GM12878 (cell line): Measurements from ENCODE around the gene AFAP1. TPM values are rescaled to one million over a fixed set of nuclear protein-coding genes. Genes with fewer than 3 reads are reported as not detected.

Experiments
- ATAC-seq: fragments of 200-7000 bp; cut with Tn5 transposase; 3 replicates; pipeline ENCODE4 v1.9.1; 2020; ENCODE audit warnings: mild to moderate bottlenecking, moderate library complexity
- BruUV-seq: library from RNA; stranded (reverse); fragments of 400-500 nt; replicated peaks from 2 replicates; lab custom pipeline; 2021; lab: Mats Ljungman, UMichigan
- CTCF ChIA-PET: fragments of 300-600 bp; sonication (Branson Sonifier 250); formaldehyde crosslinking; extraction: SDS; loops from one replicate; lab custom pipeline; 2021; ENCODE audit warnings: inconsistent platforms; lab: Yijun Ruan, JAX
- POLR2A ChIA-PET: fragments of 350-600 bp; formaldehyde crosslinking; extraction: SDS; loops from one replicate; lab custom pipeline; 2021; ENCODE audit warnings: inconsistent platforms; lab: Charles Lee
- RAD21 ChIA-PET: fragments of 300-600 bp; sonication (Branson Sonifier 250); formaldehyde crosslinking; loops from one replicate; lab custom pipeline; 2023; ENCODE audit warnings: antibody characterized with exemption; ENCODE audit not compliant: unreplicated experiment; lab: Charles Lee
- SMC1A ChIA-PET: fragments of 300-600 bp; sonication (Branson Sonifier 250); formaldehyde crosslinking; loops from one replicate; lab custom pipeline; 2023; ENCODE audit not compliant: unreplicated experiment, uncharacterized antibody; lab: Charles Lee
- DNase-seq: peaks from one replicate; pipeline ENCODE4 v3.0.0-alpha.2; 2011; ENCODE audit warnings: low read depth, low spot score
- FAIRE-seq: peaks from 3 replicates; lab custom pipeline; 2011; peaks lifted over from hg19 to GRCh38; lab: Jason Lieb, UNC
- H2AFZ ChIP-seq: 2 replicates; pipeline ENCODE4 v1.6.0; 2011; ENCODE audit warnings: low read depth, low read length, control low read depth; ENCODE audit not compliant: control insufficient read depth
- H3K27ac ChIP-seq: 2 replicates; pipeline ENCODE4 v1.5.1; 2011; ENCODE audit warnings: control low read depth; ENCODE audit not compliant: control insufficient read depth, insufficient read depth
- H3K27me3 ChIP-seq, 2 experiments: replicated peaks in 1 of 2; 2 replicates each; pipeline versions ENCODE4 v1.6.0 to v1.6.1; 2011; ENCODE audit warnings: low read length in 1 of 2; ENCODE audit not compliant: control insufficient read depth in 2 of 2, insufficient read depth in 2 of 2
- H3K36me3 ChIP-seq, 2 experiments: 2 replicates each; pipeline ENCODE4 v1.5.1; 2011; ENCODE audit warnings: low read length in 1 of 2; ENCODE audit not compliant: control insufficient read depth in 2 of 2, insufficient read depth in 2 of 2
- H3K4me1 ChIP-seq: 2 replicates; pipeline ENCODE4 v1.6.1; 2011; ENCODE audit warnings: mild to moderate bottlenecking, low read length, moderate library complexity, mixed read lengths; ENCODE audit not compliant: control insufficient read depth, insufficient read depth
- H3K4me2 ChIP-seq: 2 replicates; pipeline ENCODE4 v1.6.0; 2011; ENCODE audit warnings: control low read depth; ENCODE audit not compliant: control insufficient read depth, insufficient read depth
- H3K4me3 ChIP-seq: fragments of 200-600 bp; sonication (generic); 2 replicates; pipeline ENCODE4 v1.5.1; 2016
- H3K79me2 ChIP-seq: 2 replicates; pipeline ENCODE4 v1.6.0; 2011; ENCODE audit warnings: low read length; ENCODE audit not compliant: control insufficient read depth, insufficient read depth
- H3K9ac ChIP-seq: 2 replicates; pipeline ENCODE4 v1.8.0; 2011; ENCODE audit warnings: low read length, control low read depth, mixed read lengths; ENCODE audit not compliant: control insufficient read depth, insufficient read depth
- H3K9me3 ChIP-seq: replicated peaks from 3 replicates; pipeline ENCODE4 v1.5.1; 2011; ENCODE audit warnings: mild to moderate bottlenecking, low read length; ENCODE audit not compliant: control insufficient read depth, insufficient read depth
- H4K20me1 ChIP-seq: 2 replicates; pipeline ENCODE4 v1.6.0; 2011; ENCODE audit not compliant: control insufficient read depth, insufficient read depth
- BACH1 ChIP-seq: fragments of 450-650 bp; IDR thresholded peaks from 2 replicates; pipeline ENCODE4 v1.6.1; 2017; ENCODE audit warnings: mild to moderate bottlenecking, borderline replicate concordance
- MEF2A ChIP-seq: IDR thresholded peaks from 2 replicates; pipeline ENCODE4 v1.6.1; 2011; ENCODE audit warnings: low read depth, mild to moderate bottlenecking, low read length, moderate library complexity; ENCODE audit not compliant: insufficient read depth
- NFIC ChIP-seq: IDR thresholded peaks from 2 replicates; pipeline ENCODE4 v1.6.1; 2012; ENCODE audit warnings: low read depth, mild to moderate bottlenecking, inconsistent platforms, low read length, moderate library complexity
- NRF1 ChIP-seq: conservative IDR thresholded peaks from 2 replicates; pipeline ENCODE4 v1.6.1; 2011; ENCODE audit warnings: mild to moderate bottlenecking, low read depth, low read length, improper control_type of control experiment
- TARDBP ChIP-seq: IDR thresholded peaks from 2 replicates; pipeline ENCODE4 v1.6.1; 2016; ENCODE audit warnings: borderline replicate concordance
- ZZZ3 ChIP-seq: IDR thresholded peaks from 2 replicates; pipeline ENCODE4 v1.6.1; 2011; ENCODE audit warnings: low read depth; ENCODE audit not compliant: control insufficient read depth, insufficient read length
- whole genome bisulfite sequencing: methylation state at CpG from one replicate; pipeline ENCODE4 v1.1.6; 2016; ENCODE audit warnings: low lambda C conversion rate; ENCODE audit not compliant: insufficient replicate concordance, insufficient coverage; ENCODE audit errors: missing lambda C conversion rate; 5-methylcytosine and 5-hydroxymethylcytosine counted together
- in situ Hi-C: fragments of 300-500 bp; cut with MboI; formaldehyde crosslinking; loops from 9 replicates; pipeline ENCODE4 v1.14.3; 2018; ENCODE audit warnings: mixed read lengths
- intact Hi-C: fragments of 100-400 bp; cut with micrococcal nuclease; formaldehyde crosslinking; loops from one replicate; pipeline ENCODE4 v1.14.2; 2022; ENCODE audit not compliant: unreplicated experiment
- polyA plus RNA-seq, 11 experiments: library from polyadenylated mRNA; depleted of rRNA in 4 of 11; unstranded in 6 of 11; stranded (reverse) in 5 of 11; fragments of >200 nt; fragmentation: Nextera tagmentation in 4 of 11; fragmentation: Illumina TruSeq in 1 of 11; extraction: Ambion mirVana in 4 of 11; extraction: Trizol in 1 of 11; gene quantifications; 1 replicate in 1 of 11; 2 replicates in 10 of 11; pipeline versions ENCODE4 v1.2.1 to v1.2.3, GENCODE V29; 2011 to 2016; ENCODE audit warnings: inconsistent platforms in 2 of 11, missing spikeins in 2 of 11, low read depth in 1 of 11
- total RNA-seq, 4 experiments: library from RNA; depleted of rRNA in 3 of 4; stranded (reverse); fragments of >200 nt in 3 of 4; fragmentation: Illumina TruSeq in 1 of 4; extraction: Trizol in 1 of 4; gene quantifications; 2 replicates each; pipeline versions ENCODE4 v1.2.1 to v1.2.3, GENCODE V29; 2013 to 2021
- TF ChIP-seq, protein P1 (sequence below): fragments of 450-650 bp; IDR thresholded peaks from 2 replicates; pipeline ENCODE4 v1.6.1; 2017; ENCODE audit warnings: mild to moderate bottlenecking, low read depth, inconsistent platforms; ENCODE audit not compliant: poor library complexity, severe bottlenecking
- TF ChIP-seq, protein P2 (sequence below): fragments of 450-650 bp; IDR thresholded peaks from 2 replicates; pipeline ENCODE4 v1.6.1; 2017; ENCODE audit warnings: low read depth, mild to moderate bottlenecking, moderate library complexity

The AFAP1 gene
- total and polyA plus RNA-seq, 10 of the 15 experiments (the other 5 are each of a cell fraction or from before 2014, with no cell fraction given), result 0.02 to 0.23 (median 0.09) TPM; not detected in 1

DNA sequence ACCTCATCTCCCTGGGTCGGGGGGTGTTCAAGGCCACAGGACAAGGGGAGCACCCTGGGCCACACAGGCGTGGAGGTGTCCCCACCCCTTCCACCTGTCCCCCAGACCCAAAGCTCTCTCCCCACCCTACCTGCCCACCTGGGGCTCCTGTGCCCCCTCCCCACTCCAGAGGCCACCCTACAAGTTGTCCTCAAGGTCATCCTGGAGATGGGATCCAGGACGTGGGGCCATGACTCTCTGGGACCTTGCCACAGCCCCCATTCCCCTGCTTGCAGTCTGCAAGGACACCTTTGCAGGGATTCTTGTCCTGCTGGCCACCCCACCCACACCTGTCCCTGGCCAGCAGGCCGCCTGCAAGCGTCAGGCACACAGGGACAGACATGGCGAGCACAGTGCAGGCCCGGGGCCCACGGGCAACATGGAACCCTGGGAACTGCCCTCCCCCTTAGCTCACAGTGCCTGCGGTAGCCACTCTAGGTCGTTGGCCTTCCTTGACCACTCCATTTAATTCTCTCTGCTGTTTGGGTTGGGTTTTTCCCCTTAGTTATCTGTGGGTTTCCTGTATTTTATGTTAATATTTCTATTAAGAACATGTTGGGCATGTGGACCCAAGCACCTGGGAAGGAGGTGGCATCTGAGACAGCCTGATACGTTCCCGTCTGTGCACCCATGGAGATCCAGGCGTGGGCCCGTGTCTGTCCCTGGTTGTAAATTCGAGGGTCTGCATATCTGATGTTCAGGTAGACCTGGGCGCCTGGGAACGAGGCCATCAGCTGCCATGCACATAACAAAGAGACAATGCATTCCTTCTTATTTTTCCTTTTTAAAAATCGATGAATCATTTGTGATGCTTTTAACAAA lies 197.5 kb downstream of the AFAP1 start:
- ChIA-PET CTCF (no interaction called here), RAD21 (no interaction called here), POLR2A (no interaction called here), SMC1A (no interaction called here)
- H3K36me3 ChIP-seq, result no peaks in the 10 kb centered on the region
- no peak overlapping the region for H3K4me2 ChIP-seq
- H3K9me3 ChIP-seq, result no peaks in the 10 kb centered on the region
- H3K4me3 ChIP-seq, result no peak overlapping the region
- H4K20me1 ChIP-seq, result no peaks in the 10 kb centered on the region
- no peak overlapping the region for H2AFZ ChIP-seq
- ATAC-seq, result no peak
- H3K9ac ChIP-seq, result no peak overlapping the region
- intact Hi-C loops (no loop called here), in situ Hi-C loops (no loop called here)
- WGBS, result 21% methylated on average over 18 of the region's 18 CpGs
- no peak for DNase-seq
- no peaks in the 10 kb centered on the region for H3K79me2 ChIP-seq
- no peaks in the 10 kb centered on the region; a peak in 1 of 4 replicates for H3K27me3 ChIP-seq
- no peak overlapping the region for H3K27ac ChIP-seq
- no peak for FAIRE-seq
- BruUV-seq, result no TSS peak
- peaks cover 13% of the 10 kb centered on the region for H3K4me1 ChIP-seq
- TF ChIP-seq NFIC, result no peak

DNA sequence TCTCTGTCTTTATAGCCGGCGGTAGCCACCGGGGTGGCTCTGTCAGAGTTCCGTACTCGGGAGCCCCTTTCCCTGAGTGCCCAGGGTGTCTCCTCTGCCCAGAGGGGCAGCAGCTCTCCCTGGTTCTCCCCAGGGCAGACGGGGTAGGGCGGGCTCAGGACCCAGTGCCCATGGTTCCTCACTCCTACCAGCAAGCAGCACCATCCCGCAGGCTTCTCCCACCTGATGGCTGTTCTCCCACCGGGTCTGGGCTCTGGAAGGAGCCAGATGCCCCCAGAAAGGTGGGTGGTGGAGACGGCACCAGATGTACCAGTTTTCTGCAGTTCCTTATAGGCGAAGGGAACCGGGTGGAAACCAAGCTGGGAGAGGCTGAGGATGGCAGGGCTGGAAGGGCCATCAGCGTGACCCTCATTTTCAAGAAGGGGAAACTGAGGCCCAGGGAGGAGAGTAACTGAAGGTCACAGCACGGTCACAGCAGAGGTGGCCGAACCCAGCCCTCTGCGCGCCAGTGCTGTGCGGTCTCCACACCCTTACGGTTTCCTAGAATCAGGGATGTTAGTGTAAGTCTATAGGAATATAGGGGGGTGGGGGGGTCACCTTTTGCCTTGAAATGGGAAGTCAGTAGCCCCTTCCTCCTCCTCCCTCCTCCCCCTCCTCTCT lies 198.7 kb downstream of the AFAP1 start:
- no peaks in the 10 kb centered on the region for H3K36me3 ChIP-seq
- ChIA-PET SMC1A (no interaction called here), RAD21 (no interaction called here), CTCF (no interaction called here), POLR2A (no interaction called here)
- H3K27me3 ChIP-seq, result no peaks in the 10 kb centered on the region; a peak in 2 of 4 replicates
- no peak overlapping the region for H3K27ac ChIP-seq
- DNase-seq (no peak), ATAC-seq (no peak), FAIRE-seq (no peak)
- no peak overlapping the region for H2AFZ ChIP-seq
- H3K9ac ChIP-seq, result no peak overlapping the region
- H3K4me2 ChIP-seq, result no peak overlapping the region
- H3K4me3 ChIP-seq, result no peak overlapping the region
- BruUV-seq, result no TSS peak
- no peaks in the 10 kb centered on the region for H3K79me2 ChIP-seq
- intact Hi-C loops (no loop called here), in situ Hi-C loops (no loop called here)
- H3K9me3 ChIP-seq, result no peaks in the 10 kb centered on the region
- 45% methylated on average over 19 of the region's 19 CpGs for WGBS
- H3K4me1 ChIP-seq, result peaks cover 13% of the 10 kb centered on the region
- no peaks in the 10 kb centered on the region for H4K20me1 ChIP-seq
- TF ChIP-seq NRF1, result no peak
- TF ChIP-seq, protein P1, sequence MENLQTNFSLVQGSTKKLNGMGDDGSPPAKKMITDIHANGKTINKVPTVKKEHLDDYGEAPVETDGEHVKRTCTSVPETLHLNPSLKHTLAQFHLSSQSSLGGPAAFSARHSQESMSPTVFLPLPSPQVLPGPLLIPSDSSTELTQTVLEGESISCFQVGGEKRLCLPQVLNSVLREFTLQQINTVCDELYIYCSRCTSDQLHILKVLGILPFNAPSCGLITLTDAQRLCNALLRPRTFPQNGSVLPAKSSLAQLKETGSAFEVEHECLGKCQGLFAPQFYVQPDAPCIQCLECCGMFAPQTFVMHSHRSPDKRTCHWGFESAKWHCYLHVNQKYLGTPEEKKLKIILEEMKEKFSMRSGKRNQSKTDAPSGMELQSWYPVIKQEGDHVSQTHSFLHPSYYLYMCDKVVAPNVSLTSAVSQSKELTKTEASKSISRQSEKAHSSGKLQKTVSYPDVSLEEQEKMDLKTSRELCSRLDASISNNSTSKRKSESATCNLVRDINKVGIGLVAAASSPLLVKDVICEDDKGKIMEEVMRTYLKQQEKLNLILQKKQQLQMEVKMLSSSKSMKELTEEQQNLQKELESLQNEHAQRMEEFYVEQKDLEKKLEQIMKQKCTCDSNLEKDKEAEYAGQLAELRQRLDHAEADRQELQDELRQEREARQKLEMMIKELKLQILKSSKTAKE, result no peak
- no peak for TF ChIP-seq MEF2A
- TF ChIP-seq TARDBP, result no peak
- TF ChIP-seq, protein P2, sequence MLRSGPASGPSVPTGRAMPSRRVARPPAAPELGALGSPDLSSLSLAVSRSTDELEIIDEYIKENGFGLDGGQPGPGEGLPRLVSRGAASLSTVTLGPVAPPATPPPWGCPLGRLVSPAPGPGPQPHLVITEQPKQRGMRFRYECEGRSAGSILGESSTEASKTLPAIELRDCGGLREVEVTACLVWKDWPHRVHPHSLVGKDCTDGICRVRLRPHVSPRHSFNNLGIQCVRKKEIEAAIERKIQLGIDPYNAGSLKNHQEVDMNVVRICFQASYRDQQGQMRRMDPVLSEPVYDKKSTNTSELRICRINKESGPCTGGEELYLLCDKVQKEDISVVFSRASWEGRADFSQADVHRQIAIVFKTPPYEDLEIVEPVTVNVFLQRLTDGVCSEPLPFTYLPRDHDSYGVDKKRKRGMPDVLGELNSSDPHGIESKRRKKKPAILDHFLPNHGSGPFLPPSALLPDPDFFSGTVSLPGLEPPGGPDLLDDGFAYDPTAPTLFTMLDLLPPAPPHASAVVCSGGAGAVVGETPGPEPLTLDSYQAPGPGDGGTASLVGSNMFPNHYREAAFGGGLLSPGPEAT, result no peak
- no peak for TF ChIP-seq ZZZ3
- no peak for TF ChIP-seq BACH1
